NOMO-1 treated with DMSO at 0.1 percent for 48 hours (cell line): ENCODE results near the gene SAFB.
"Not testable (repeated sequence)": the region's sequence is repeated elsewhere in the genome, so short reads cannot be mapped to it uniquely, and the experiment has no call there.

Source experiments
- DNase-seq: peaks from one replicate; lab custom pipeline; 2025; ENCODE audit not compliant: unreplicated experiment; lab: John Stamatoyannopoulos, UW

Gene SAFB

DNA sequence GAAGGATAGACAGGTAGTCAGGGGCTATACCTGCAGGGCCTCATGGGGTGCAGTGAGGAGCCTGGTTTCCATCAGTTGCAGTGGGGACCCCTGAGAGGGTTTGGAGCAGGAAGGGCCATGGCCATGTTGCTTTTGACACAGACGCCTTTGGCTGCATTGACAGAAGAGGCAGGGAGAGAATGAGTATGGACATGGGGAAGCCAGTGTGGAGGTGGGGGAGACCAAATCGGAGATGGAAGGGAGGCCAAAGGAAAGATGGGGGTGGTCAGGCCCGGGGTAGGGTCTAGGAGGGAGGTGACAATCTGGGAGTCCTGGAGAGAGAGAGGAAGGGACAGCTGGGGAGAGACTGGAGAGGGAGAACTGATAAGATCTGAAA lies 59.2 kb downstream of the SAFB start:
- DNase-seq: no peak

DNA sequence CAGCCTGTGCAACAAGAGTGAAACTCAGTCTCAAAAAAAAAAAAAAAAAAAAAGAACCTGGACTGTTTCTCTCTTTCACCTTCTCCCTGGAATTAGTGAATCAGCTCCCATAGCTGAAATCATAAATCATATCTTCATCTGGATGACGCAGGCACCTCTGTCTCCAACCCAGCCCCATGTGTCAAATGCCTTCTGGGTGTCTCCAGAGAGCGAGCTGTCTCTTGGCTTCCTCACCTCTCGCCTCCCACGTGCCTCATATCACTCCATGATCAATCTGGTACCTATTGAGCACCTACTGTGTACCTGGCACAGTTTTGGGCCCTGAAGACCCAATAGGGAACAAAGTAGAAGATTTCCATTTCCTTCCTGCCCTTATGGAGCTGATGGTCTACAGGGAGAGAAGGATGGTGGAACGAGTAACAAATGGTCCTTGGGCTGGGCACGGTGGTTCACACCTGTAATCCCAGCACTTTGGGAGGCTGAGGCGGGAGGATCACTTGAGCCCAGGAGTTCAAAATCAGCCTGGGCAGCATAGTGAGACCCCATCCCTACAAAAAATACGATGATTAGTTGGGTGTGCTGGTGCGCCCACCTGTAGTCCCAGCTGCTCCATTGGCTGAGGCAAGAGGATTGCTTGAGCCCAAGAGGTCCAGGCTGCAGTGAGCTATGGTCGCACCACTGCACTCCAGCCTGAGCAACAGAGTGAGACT lies 60.4 kb downstream of the SAFB start:
- DNase-seq: no peak

DNA sequence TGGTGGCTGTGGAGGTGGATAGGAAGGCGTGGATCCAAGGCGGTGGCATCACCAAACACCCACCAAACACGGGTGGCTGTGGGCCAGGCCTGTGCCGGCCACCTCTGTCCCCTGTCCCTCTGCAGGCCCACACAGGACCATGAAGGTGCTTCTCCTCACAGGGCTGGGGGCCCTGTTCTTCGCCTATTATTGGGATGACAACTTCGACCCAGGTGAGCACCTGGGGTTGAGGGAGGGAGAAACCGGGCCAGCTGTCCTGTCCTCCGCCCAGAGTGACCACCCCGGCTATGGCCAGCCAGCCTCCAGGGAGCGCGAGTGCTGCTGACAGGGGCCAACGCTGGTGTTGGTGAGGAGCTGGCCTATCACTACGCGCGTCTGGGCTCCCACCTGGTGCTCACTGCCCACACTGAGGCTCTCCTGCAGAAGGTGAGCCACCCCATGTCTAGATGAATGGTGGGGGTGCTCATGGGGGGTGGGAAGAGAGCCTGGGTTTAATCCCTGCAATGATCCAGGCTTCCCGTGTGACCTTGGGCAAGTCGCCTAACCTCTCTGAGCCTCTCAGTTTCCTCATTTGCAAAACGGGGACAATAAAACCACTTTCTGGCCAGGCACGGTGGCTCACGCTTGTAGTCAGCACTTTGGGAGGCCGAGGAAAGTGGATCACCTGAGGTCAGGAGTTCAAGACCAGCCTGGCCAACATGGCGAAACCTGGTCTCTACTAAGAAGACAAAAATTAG lies 62.0 kb downstream of the SAFB start:
- DNase-seq: no peak

DNA sequence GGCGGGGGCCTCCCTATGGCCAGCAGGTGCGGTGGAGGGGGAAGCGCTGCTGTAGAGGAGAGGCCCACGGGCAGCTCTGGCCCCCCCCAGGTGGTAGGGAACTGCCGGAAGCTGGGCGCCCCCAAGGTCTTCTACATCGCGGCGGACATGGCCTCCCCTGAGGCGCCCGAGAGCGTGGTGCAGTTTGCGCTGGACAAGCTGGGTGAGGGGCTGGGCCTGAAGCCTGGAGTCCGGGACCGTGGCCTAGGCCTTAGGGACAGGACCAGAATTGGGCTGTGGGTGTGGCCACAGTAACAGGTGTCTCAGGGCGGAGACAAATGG lies 63.4 kb downstream of the SAFB start:
- no peak for DNase-seq

DNA sequence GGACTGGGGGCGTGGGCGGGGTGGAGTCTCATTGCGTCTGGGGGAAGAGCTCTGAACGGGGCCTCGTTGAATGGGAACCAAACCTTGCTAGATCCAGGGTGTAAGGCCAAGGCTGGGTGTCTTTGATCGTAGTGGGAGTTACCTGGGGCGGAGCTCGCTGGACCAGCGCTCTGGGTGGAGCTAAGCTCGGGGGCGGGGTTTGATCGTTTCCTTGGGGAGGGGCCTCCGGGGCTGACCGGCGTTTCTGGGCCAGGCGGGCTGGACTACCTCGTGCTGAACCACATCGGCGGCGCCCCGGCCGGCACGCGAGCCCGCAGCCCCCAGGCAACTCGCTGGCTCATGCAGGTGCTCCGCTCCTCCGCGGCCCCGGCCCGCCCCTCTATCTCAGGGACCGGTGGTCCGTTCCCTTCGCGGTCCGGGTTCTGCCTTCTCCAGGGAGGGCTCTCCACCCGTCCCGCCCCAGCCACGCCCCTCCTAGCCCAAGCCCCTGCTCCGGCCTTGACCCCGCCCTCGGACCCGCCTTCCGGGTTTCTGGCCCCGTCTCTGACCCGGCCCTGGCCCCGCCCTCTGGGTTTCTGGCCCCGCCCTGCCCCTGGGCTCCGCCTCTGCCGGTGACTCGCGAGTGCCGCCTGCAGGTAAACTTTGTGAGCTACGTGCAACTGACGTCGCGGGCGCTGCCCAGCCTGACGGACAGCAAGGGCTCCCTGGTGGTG lies 63.9 kb downstream of the SAFB start:
- DNase-seq: peak; percentile 87

DNA sequence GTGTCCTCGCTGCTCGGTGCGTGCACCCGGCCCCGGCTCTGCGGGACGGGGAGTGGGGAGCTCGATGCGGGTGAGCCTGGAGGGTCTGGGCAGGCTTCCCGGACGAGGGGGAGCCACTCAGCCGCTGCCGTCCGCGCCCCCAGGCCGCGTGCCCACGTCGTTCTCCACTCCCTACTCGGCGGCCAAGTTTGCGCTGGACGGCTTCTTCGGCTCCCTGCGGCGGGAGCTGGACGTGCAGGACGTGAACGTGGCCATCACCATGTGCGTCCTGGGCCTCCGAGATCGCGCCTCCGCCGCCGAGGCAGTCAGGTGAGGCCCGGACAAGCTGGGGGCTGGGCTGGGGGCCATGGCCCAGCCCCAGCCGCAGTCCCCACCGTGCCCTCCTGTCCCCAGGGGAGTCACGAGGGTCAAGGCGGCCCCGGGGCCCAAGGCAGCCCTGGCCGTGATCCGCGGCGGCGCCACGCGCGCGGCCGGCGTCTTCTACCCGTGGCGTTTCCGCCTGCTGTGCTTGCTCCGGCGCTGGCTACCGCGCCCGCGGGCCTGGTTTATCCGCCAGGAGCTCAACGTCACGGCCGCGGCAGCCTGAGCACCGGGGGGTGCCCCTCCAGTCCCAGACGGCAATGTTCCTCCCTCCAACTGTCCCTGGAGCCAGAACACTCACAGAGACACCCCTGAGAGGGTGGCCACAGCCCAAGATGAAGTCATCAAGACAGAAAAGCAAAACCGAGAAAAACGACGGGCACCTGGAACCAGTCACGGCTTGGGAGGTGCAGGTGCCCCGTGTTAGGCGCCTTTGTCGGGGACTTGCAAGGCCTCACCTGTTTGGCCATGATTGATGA lies 64.7 kb downstream of the SAFB start:
- DNase-seq: no peak

DNA sequence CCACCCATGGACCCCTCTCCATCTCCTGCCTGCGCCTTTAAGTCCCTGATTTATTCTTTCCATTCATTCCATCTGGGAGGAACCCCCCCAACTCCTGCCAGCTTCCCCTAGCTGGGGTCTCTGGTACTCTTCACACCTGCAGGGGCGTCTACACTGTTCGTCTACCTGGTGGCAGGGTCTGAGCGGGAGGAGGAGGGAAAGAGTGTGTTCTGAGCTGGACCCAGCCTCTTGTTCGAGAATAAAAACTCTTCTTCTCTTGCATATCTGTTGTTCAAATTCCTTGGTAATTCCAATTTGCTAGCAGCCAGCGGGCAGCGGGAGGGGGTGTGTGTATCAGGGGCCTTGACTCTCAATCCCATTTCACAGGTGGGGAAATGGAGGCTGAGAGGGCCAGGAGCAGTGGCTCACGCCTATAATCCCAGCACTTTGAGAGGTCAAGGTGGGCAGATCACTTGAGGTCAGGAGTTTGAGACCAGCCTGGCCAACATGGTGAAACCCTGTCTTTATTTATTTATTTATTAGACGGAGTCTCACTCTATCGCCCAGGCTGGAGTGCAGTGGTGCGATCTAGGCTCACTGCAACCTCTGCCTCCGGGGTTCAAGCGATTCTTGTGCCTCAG lies 65.5 kb downstream of the SAFB start:
- DNase-seq: not testable (repeated sequence)

DNA sequence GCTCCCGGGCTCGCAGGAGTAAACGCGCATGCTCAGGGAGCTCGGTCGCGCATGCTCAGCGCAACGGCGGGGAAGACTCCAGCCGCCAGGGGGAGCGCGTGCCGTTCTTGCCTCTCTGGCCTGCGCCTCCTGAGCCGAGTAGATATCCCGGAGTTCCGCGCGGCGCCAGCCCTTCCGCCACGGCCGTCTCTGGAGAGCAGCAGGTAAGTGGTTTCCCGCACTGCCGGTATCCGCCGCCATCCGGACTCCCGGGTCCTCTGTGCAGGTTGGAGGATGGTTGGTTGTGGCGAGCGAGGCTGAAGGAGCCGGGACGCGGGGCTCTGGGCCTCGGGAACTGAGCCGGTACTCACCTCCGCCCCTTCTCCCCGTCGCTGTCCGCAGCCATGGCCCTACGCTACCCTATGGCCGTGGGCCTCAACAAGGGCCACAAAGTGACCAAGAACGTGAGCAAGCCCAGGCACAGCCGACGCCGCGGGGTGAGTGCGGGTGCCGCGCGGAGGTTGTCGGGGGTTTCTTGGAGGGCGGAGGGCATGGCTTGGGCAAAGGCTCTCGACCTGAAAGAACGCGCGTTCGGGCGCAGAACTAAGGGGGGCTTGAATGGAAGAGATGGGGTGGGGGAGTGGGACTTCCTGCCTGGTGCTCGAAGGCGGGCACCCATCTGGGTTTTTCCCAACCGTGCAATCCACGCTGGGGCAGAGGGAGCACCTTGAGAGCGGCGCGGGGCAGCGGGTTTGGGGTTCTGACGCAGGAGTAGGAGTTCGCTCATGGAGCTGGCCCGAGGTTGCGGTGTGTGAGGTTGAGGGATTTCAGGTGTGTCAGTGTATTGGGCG lies 67.5 kb downstream of the SAFB start, which contains the start of gene RPL36:
Gene RPL36 (plus strand): TSS at position 171 of the 830 bp plus-strand sequence. CDS start 213 bp downstream, at position 384.
- DNase-seq: peak; percentile 92

DNA sequence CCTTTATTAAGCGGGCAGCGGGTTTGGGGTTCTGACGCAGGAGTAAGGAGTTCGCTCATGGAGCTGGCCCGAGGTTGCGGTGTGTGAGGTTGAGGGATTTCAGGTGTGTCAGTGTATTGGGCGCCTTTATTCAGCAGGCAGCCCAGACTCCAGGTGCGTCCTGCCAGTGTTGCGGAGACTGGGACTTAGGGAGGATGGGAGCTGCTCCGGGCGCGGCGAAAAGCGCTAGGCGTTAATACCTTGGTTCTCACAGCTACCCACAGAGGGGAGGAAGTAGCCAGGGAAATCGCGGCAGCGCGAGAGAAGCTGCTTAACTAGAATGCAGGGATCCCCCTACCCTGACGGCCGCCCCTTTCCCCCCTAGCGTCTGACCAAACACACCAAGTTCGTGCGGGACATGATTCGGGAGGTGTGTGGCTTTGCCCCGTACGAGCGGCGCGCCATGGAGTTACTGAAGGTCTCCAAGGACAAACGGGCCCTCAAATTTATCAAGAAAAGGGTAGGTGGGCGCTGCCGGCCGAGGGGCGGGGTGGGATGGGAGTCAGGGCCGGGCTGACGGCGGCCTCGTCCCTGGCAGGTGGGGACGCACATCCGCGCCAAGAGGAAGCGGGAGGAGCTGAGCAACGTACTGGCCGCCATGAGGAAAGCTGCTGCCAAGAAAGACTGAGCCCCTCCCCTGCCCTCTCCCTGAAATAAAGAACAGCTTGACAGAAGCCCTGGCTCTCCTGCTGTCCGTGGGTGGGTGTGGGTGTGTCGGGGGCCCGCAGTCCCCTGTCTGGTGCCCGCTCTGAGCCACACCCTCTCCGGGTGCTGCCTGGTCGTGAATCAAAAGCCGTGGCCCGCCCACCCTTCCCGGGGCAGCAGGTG lies 68.3 kb downstream of the SAFB start:
- DNase-seq: peak; percentile 22

DNA sequence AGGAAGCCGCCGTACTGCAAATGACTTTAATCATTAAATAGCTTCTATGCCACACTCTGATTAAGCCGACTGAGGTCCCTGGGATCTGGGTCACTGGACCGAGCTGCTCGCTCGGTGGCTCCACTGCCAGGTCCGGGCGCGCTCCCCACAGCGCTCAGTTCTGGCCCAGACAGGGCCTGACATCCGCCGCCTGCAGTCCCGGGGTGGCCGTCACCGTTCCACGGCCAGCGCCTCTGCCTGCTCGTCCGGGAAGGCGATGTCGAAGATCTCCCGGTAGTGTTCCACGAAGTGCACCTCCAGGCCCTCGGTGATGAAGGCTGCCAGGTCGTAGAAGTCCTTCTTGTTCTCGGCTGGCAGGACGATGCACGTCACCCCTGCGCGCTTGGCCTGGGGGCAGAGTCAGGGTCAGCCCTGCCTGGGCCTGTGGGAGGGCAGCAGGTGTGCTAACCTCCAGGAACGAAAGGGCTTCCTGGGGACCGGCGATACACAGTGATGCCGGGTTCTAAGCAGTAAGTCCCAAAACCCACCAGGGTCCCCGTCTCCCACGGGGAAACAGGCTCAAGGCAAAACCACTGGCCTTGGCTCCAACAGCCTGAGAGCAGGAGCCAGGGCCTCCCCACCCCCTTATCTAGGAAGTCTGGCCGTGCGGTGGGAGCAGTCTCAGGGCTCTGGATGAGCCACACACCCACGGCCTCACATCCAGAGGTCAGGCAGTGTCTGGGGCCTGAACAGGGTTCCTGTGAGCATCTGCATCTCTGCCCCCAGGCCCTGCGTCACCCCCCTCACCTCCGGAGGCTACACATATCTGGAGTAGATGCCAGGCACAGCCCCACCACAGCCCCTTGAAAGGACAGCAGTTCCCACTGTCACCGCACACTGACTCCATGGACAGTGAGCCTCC lies 69.2 kb downstream of the SAFB start:
- DNase-seq: no peak

DNA sequence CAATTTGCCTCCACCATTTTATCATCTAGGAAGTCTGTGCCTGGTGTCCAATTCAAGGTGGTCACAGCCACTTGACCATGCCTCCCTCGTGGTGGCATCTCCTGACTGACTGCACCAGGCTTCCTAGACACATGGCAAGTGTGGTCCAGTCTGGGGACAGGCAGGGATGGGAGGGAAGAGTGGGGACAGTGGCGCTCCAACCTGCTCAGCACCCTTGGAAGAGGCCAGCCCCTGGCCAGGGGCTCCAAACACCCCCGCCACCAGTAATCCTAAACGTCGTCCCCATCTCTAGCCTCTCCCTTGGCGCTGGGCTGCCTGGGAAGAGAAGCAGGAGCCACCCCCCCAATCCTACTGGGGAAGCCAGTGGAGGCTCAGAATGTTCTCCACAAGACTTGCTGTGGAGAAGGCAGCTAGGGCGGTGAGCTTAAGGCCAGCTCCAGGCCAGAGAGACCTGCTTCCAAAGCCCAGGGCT lies 69.9 kb downstream of the SAFB start:
- DNase-seq: no peak

DNA sequence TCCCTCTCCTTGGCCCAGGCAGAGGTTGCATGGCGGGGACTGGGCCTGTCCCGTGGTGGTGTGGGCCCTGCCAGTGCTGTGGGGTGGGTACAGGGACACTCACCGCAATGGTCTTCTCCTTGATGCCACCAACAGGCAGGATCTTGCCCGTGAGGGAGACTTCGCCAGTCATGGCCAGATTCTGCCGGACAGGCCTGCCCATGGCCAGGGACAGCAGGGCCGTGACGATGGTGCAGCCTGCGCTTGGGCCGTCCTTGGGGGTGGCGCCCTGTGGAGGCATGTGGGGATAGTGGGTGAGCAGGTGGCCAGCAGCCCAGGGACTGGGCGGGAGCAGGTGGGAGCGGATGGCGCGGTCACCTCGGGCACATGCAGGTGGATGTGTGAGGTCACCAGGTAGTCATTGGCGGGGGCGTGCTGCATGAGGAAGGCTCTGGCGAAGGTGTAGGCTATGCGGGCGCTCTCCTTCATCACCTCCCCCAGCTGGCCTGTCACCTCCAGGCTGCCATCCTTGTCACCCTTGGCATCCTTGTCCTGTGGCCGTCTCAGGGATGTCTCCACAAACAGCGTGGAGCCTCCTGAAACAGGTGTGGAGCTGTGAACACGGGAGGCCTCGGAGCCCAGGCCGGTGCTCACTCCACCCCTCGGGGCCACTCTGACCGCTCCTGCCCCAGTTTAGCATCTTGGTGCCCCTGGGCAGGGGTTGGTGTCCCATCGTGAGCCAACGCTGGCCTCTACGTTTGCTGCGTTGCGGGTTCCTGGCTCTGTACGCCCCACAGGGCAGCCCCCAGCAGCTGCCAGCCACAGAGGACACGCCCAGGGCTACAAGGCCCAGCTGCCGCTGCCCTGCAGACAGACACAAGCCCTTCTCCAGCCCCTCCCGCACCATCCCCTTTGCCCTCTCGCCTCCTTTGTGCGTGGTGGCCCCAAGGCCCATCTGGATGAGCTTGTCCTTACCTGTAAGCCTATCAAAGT lies 70.6 kb downstream of the SAFB start:
- DNase-seq: no peak

DNA sequence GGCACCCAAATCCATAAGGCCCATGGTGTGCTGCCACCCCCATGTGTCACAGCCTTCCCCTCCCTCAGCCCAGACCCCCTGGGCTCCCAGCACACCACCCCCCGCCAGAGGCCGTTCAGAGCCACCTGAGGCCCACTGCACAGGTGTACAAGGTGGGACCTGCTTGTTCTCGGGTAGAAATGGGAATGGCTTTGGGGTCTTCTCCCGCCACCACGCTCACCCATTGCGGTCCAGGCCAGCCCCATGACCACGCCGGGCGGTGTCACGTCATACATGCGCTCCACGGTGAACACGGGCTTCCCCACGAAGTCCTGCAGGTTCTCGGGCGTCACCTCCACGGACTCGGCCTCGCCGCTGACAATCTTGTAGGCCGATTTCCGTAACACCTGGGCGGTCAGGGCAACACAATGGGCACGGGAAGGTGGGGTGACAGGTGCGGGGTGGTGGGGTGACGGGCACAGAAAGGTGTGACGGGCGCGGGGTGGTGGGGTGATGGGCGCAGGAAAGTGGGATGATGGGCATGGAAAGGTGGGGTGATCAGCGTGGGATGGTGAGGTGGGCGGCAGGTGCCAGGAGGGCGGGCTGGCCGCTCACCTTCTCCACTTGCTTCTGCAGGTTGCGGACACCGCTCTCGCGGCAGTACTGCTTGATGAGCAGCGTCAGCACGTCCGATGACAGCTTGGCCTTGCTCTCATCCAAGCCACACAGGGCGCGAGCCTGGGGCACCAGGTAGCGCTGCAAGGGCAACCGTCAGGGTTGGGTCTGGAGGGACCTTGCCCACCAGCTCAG lies 71.5 kb downstream of the SAFB start:
- no peak for DNase-seq

DNA sequence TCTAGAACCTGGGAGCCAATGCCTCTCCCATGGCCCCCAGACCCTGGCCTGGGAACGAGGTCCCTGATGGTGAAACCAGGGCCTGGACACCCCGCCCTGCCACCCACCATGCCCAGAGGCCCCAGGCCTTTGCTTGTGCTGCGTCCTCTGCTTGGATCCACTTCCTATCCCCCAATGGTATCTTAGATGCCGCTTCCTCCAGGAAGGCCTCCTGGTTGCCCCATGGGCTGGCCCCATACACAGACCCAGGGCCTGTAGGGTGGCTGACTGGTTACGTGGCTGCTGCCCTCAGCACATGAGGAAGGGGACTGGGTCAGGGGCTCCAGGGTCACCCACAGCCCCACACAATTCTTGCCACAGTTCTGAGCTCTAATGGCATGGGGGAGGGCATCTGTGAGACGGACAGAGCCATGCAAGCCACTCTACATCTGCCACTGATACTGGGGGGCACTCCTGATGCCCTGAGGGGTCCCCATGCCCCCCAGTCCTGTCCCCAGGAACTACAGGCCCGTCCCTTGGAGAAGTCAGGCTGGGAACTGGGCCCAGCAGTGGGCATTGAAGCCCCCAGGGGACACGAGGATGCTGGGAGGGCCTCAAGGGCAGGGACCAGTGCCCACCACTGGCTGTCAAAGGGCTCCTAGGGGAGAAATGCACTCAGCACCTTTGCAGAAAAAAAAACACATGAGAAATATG lies 72.2 kb downstream of the SAFB start:
- no peak for DNase-seq

DNA sequence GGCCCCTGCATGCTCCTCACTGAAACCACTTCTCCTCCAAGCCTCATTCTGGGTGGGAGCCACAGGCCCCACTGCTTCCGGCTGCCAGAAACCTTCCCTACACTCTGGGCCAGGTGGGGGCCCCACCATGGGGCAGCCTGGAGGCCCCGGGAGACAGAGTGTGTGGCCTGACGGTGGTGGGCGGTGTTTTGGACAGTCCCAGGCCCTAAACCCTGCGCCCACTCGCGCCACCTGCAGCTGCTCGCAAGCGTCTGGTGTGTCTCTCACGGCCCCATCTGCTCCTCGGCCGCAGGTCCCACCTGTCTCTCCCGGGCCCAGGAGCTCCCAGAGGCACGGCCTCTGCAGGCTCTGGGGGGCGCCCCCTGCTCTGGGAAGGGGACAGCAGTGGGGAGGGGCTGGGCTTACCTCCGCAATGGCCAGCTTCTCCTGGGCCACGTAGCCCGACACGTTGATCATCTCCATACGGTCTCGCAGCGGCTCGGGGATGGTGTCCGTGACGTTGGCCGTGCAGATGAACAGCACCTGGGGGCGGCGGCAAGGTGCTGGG lies 72.8 kb downstream of the SAFB start:
- DNase-seq: no peak
